H1 (cell line): ENCODE measurements around the gene R3HDM2. TPM values are rescaled to one million over a fixed set of nuclear protein-coding genes. Genes with fewer than 3 reads are reported as not detected.

Experiments
- CTCF ChIA-PET: fragments of 300-600 bp; sonication (Branson Sonifier 250); formaldehyde crosslinking; loops from one replicate; lab custom pipeline; 2021; ENCODE audit not compliant: partially characterized antibody; lab: Charles Lee
- POLR2A ChIA-PET: fragments of 300-600 bp; sonication (Branson Sonifier 250); formaldehyde crosslinking; loops from one replicate; lab custom pipeline; 2021; ENCODE audit warnings: inconsistent platforms; ENCODE audit not compliant: partially characterized antibody; lab: Charles Lee
- DNase-seq, 2 experiments: peaks; one replicate each; pipeline versions ENCODE4 v3.0.0 to v3.0.0-alpha.2; 2010 to 2022; ENCODE audit warnings: low spot score in 2 of 2, low read depth in 1 of 2, mixed read lengths in 1 of 2
- FAIRE-seq: peaks from 2 replicates; lab custom pipeline; 2011; peaks lifted over from hg19 to GRCh38; lab: Jason Lieb, UNC
- H2AFZ ChIP-seq: 2 replicates; pipeline ENCODE4 v1.8.1; 2012; ENCODE audit warnings: low read length, inconsistent platforms
- H2AK5ac ChIP-seq: 2 replicates; pipeline ENCODE4 v1.6.1; 2013; ENCODE audit warnings: low read depth, low read length
- H2BK120ac ChIP-seq: replicated peaks from 2 replicates; pipeline ENCODE3; 2013; ENCODE audit warnings: low read depth, low read length, inconsistent platforms
- H2BK12ac ChIP-seq: 2 replicates; pipeline ENCODE4 v1.6.1; 2013; ENCODE audit warnings: low read depth, low read length
- H2BK15ac ChIP-seq: 2 replicates; pipeline ENCODE4 v1.6.1; 2013; ENCODE audit warnings: low read length
- H2BK20ac ChIP-seq: 2 replicates; pipeline ENCODE4 v1.6.1; 2013; ENCODE audit warnings: low read length
- H2BK5ac ChIP-seq: 2 replicates; pipeline ENCODE4 v1.6.1; 2013; ENCODE audit warnings: low read depth, low read length
- H3K14ac ChIP-seq: 2 replicates; pipeline ENCODE4 v1.6.1; 2013; ENCODE audit warnings: inconsistent platforms; ENCODE audit not compliant: insufficient read length
- H3K18ac ChIP-seq: 2 replicates; pipeline ENCODE4 v1.6.1; 2013; ENCODE audit warnings: low read length; ENCODE audit errors: extremely low read depth
- H3K23ac ChIP-seq: 2 replicates; pipeline ENCODE4 v1.6.1; 2013; ENCODE audit warnings: inconsistent platforms; ENCODE audit not compliant: insufficient read length
- H3K23me2 ChIP-seq: 2 replicates; pipeline ENCODE4 v1.6.1; 2013; ENCODE audit warnings: low read depth, low read length
- H3K27ac ChIP-seq: 2 replicates; pipeline ENCODE4 v1.6.1; 2011; ENCODE audit warnings: low read depth, low read length, inconsistent platforms
- H3K27me3 ChIP-seq, 4 experiments: replicated peaks in 1 of 4; 1 replicate in 1 of 4; 2 replicates in 3 of 4; pipeline versions ENCODE4 v1.6.1 to v1.8.1; 2011 to 2013; ENCODE audit warnings: low read length in 3 of 4, mild to moderate bottlenecking in 3 of 4, inconsistent platforms in 2 of 4, mixed read lengths in 2 of 4, moderate library complexity in 1 of 4; ENCODE audit not compliant: control insufficient read depth in 3 of 4, insufficient read depth in 3 of 4; ENCODE audit errors: extremely low read depth in 1 of 4
- H3K36me3 ChIP-seq, 4 experiments: 2 replicates each; pipeline versions ENCODE4 v1.6.1 to v1.8.1; 2011 to 2013; ENCODE audit warnings: mild to moderate bottlenecking in 4 of 4, low read length in 3 of 4, moderate library complexity in 2 of 4, control low read depth in 1 of 4, inconsistent platforms in 1 of 4; ENCODE audit not compliant: insufficient read depth in 4 of 4, control insufficient read depth in 2 of 4
- H3K4ac ChIP-seq: replicated peaks from 2 replicates; pipeline ENCODE3; 2013; ENCODE audit warnings: low read length, low read depth, mixed read lengths, inconsistent platforms; ENCODE audit not compliant: insufficient read length
- H3K4me1 ChIP-seq, 4 experiments: replicated peaks in 1 of 4; 1 replicate in 1 of 4; 2 replicates in 3 of 4; pipeline versions ENCODE4 v1.6.1 to v1.8.1; 2011 to 2013; ENCODE audit warnings: low read length in 3 of 4, inconsistent platforms in 2 of 4, mixed read lengths in 1 of 4; ENCODE audit not compliant: insufficient read depth in 4 of 4, control insufficient read depth in 3 of 4
- H3K4me2 ChIP-seq, 2 experiments: 2 replicates each; pipeline versions ENCODE4 v1.6.1 to v1.8.1; 2011 to 2013; ENCODE audit warnings: low read depth in 2 of 2, low read length in 2 of 2, control low read depth in 1 of 2, inconsistent platforms in 1 of 2, mild to moderate bottlenecking in 1 of 2; ENCODE audit not compliant: insufficient read depth in 1 of 2
- H3K4me3 ChIP-seq, 4 experiments: fragments of 200-600, 300-600 bp in 1 of 4; sonication (generic), shearing (Covaris generic), sonication (Bioruptor Twin) in 1 of 4; 2 replicates each; pipeline versions ENCODE4 v1.5.1 to v1.8.1; 2011 to 2016; ENCODE audit warnings: low read length in 4 of 4, low read depth in 3 of 4, control low read depth in 2 of 4, inconsistent platforms in 2 of 4, mild to moderate bottlenecking in 2 of 4, mixed read lengths in 1 of 4, moderate library complexity in 1 of 4; ENCODE audit not compliant: insufficient read depth in 2 of 4; ENCODE audit errors: extremely low read depth in 1 of 4
- H3K56ac ChIP-seq: replicated peaks from 2 replicates; pipeline ENCODE3; 2013; ENCODE audit warnings: low read depth, mild to moderate bottlenecking, mixed read lengths, low read length, inconsistent platforms; ENCODE audit not compliant: insufficient read length
- H3K79me1 ChIP-seq: 2 replicates; pipeline ENCODE4 v1.6.1; 2013; ENCODE audit warnings: low read depth, low read length, control low read depth
- H3K79me2 ChIP-seq, 2 experiments: 2 replicates each; pipeline versions ENCODE4 v1.6.1 to v1.8.1; 2012 to 2013; ENCODE audit warnings: low read length in 2 of 2, mild to moderate bottlenecking in 2 of 2, inconsistent platforms in 1 of 2; ENCODE audit not compliant: insufficient read depth in 2 of 2, control insufficient read depth in 1 of 2
- H3K9ac ChIP-seq, 4 experiments: replicated peaks in 1 of 4; 1 replicate in 1 of 4; 2 replicates in 3 of 4; pipeline versions ENCODE4 v1.6.1 to v1.8.1; 2011 to 2013; ENCODE audit warnings: low read depth in 3 of 4, low read length in 3 of 4, control low read depth in 2 of 4, mild to moderate bottlenecking in 2 of 4, moderate library complexity in 2 of 4, inconsistent platforms in 1 of 4; ENCODE audit errors: extremely low read depth in 1 of 4
- H3K9me3 ChIP-seq, 2 experiments: 2 replicates each; pipeline versions ENCODE4 v1.6.1 to v1.8.1; 2012 to 2013; ENCODE audit warnings: mild to moderate bottlenecking in 2 of 2, moderate library complexity in 2 of 2, control low read depth in 1 of 2, inconsistent platforms in 1 of 2, low read depth in 1 of 2, low read length in 1 of 2, mixed read lengths in 1 of 2; ENCODE audit not compliant: insufficient read depth in 2 of 2
- H4K20me1 ChIP-seq, 2 experiments: replicated peaks in 1 of 2; 2 replicates each; pipeline versions ENCODE3 to v1.8.1; 2011 to 2013; ENCODE audit warnings: inconsistent platforms in 2 of 2, low read length in 2 of 2, mild to moderate bottlenecking in 1 of 2; ENCODE audit not compliant: insufficient read depth in 2 of 2, control insufficient read depth in 1 of 2
- H4K5ac ChIP-seq: 2 replicates; pipeline ENCODE4 v1.6.1; 2013; ENCODE audit warnings: low read length, low read depth, mixed read lengths, inconsistent platforms; ENCODE audit not compliant: insufficient read length
- H4K8ac ChIP-seq: 2 replicates; pipeline ENCODE4 v1.8.0; 2013; ENCODE audit warnings: mild to moderate bottlenecking, moderate library complexity, low read length, inconsistent platforms; ENCODE audit not compliant: insufficient read depth; ENCODE audit errors: extremely low read depth
- H4K91ac ChIP-seq: replicated peaks from 2 replicates; pipeline ENCODE3; 2013; ENCODE audit warnings: low read length, mixed read lengths, inconsistent platforms; ENCODE audit not compliant: insufficient read length
- WGBS, 2 experiments: shearing (Covaris generic) in 1 of 2; methylation state at CpG; one replicate each; pipeline versions ENCODE4 v1.1.6 to v1.1.7; 2013 to 2015; ENCODE audit warnings: low lambda C conversion rate in 2 of 2, mixed read lengths in 2 of 2, inconsistent platforms in 1 of 2, low coverage in 1 of 2, missing lambda C conversion rate in 1 of 2; ENCODE audit not compliant: insufficient replicate concordance in 2 of 2, insufficient coverage in 1 of 2, insufficient read length in 1 of 2; ENCODE audit errors: extremely low coverage in 1 of 2, missing lambda C conversion rate in 1 of 2; 5-methylcytosine and 5-hydroxymethylcytosine counted together
- polyA plus RNA-seq, 7 experiments: library from polyadenylated mRNA; depleted of rRNA in 3 of 7; stranded (reverse) in 5 of 7; unstranded in 2 of 7; fragments of >200 nt in 5 of 7; fragments of 200-250 nt in 2 of 7; gene quantifications; 1 replicate in 5 of 7; 2 replicates in 1 of 7; 4 replicates in 1 of 7; pipeline versions ENCODE4 v1.2.1 to v1.2.3, GENCODE V29; 2011 to 2013; ENCODE audit warnings: missing spikeins in 2 of 7, mixed read lengths in 2 of 7
- total RNA-seq: library from RNA; stranded (reverse); fragmentation: NEBNext Ultra II Directional; extraction: Animal tissue kit (Norgen Biotek cat#: 25700); gene quantifications from 2 replicates; pipeline ENCODE4 v1.2.1, GENCODE V29; 2021

R3HDM2 gene
- total and polyA plus RNA-seq, 2 of the 8 experiments (the other 6 are each of a cell fraction or from before 2014, with no cell fraction given): 25.6 to 27.0 TPM

- Histone ChIP-seq H3K4ac (no peak overlapping the region), H4K91ac (no peak overlapping the region), H2BK120ac (no peak overlapping the region), H3K4me2 (no peak overlapping the region), H3K79me1 (no peaks in the 10 kb centered on the region), H4K5ac (no peak overlapping the region), H3K79me2 (no peaks in the 10 kb centered on the region), H4K20me1 (peaks cover 0 to 2% of the 10 kb centered on the region in 2 experiments), H2AK5ac (no peak overlapping the region), H3K23ac (no peak overlapping the region), H2BK5ac (no peak overlapping the region), H3K9me3 (no peaks in the 10 kb centered on the region), H3K14ac (no peak overlapping the region), H3K9ac (no peak overlapping the region), H3K18ac (no peak overlapping the region), H3K23me2 (no peaks in the 10 kb centered on the region), H3K4me3 (no peak overlapping the region), H2BK12ac (no peak overlapping the region), H2AFZ (no peak overlapping the region), H4K8ac (no peak overlapping the region), H3K36me3 (peaks cover 0 to 11% (median 4%) of the 10 kb centered on the region in 4 experiments; a peak in 5 of 8 replicates), H3K27ac (no peak overlapping the region), H3K56ac (no peak overlapping the region), H2BK20ac (no peak overlapping the region), H3K27me3 (peaks cover 0 to 6% (median 2%) of the 10 kb centered on the region in 4 experiments; a peak in 1 of 7 replicates), H2BK15ac (no peak overlapping the region), H3K4me1 (peaks cover 0 to 3% (median 0%) of the 10 kb centered on the region in 4 experiments; a peak in 1 of 7 replicates)
- DNase-seq (no peak), FAIRE-seq (no peak)
- ChIA-PET POLR2A (no interaction called here), CTCF (interaction anchor here (1.5 to 25.1 kb wide), 2 partner anchors 10 to 12 kb away, joined by 6 to 441 read pairs; partner anchors contain the start of genes ARHGAP9, GLI1 and INHBE)
- WGBS, 2 experiments: 87% methylated on average over 11 of the region's 11 CpGs; no CpG with 5 or more reads in 1 of the 2 experiments
Observed at GRCh38 chr12:57467915-57468314, 37.1 kb upstream of the R3HDM2 start.
